Esophagus squamous epithelium (tissue), 5 donors: Measurements from ENCODE around the gene CECR2. TPM values are rescaled to one million over a fixed set of nuclear protein-coding genes. Genes with fewer than 3 reads are reported as not detected.

Experiments
- DNase-seq: peaks from one replicate; lab custom pipeline; 2025; lab: John Stamatoyannopoulos, UW
- H3K27ac ChIP-seq, 4 donors: fragments of 200-600 bp; sonication (generic); one replicate each; pipeline ENCODE4 v1.5.1; 2016 to 2019; ENCODE audit warnings: mild to moderate bottlenecking in 1 of 4
- H3K27me3 ChIP-seq, 4 donors: fragments of 200-600 bp; sonication (generic); 1 replicate in 3 of 4; 2 replicates in 1 of 4; pipeline versions ENCODE4 v1.5.1 to v1.6.0; 2017 to 2021; ENCODE audit warnings: antibody characterized with exemption in 1 of 4
- H3K36me3 ChIP-seq, 3 donors: fragments of 200-600 bp; sonication (generic); one replicate each; pipeline ENCODE4 v1.5.1; 2016 to 2019
- H3K4me1 ChIP-seq, 3 donors: fragments of 200-600 bp; sonication (generic); one replicate each; pipeline ENCODE4 v1.5.1; 2017 to 2019
- H3K4me3 ChIP-seq, 4 donors: fragments of 200-600 bp; sonication (generic); 1 replicate in 3 of 4; 2 replicates in 1 of 4; pipeline ENCODE4 v1.5.1; 2016 to 2019; ENCODE audit warnings: mild to moderate bottlenecking in 2 of 4, moderate library complexity in 1 of 4
- H3K9me3 ChIP-seq, 3 donors: fragments of 200-600 bp; sonication (generic); one replicate each; pipeline ENCODE4 v1.5.1; 2016 to 2019
- POLR2A ChIP-seq, 4 donors: fragments of 450-650 bp; IDR thresholded peaks; one replicate each; pipeline ENCODE4 v1.6.1; 2017; ENCODE audit warnings: antibody characterized with exemption in 4 of 4, mild to moderate bottlenecking in 4 of 4, moderate library complexity in 3 of 4
- WGBS, 2 donors: methylation state at CpG; one replicate each; pipeline ENCODE4 v1.1.5; 2018; 5-methylcytosine and 5-hydroxymethylcytosine counted together
- intact Hi-C: fragments of 100-400 bp; cut with DNase I; formaldehyde crosslinking; loops from one replicate; pipeline ENCODE4 v1.15.0; 2022
- total RNA-seq, 4 donors: library from RNA; depleted of rRNA; stranded (reverse); fragments of >200 nt; gene quantifications; one replicate each; pipeline ENCODE4 v1.1.0, GENCODE V29; 2016
- TF ChIP-seq, protein P1 (sequence below), 6 experiments: fragments of 450-650 bp in 4 of 6; fragments of 200-600 bp in 2 of 6; sonication (generic) in 2 of 6; IDR thresholded peaks; one replicate each; pipeline ENCODE4 v1.5.1; 2016 to 2019; ENCODE audit warnings: antibody characterized with exemption in 6 of 6, mild to moderate bottlenecking in 4 of 6, moderate library complexity in 4 of 6
- donor health status: DM: yes; HTN: yes; CAD: no.

The CECR2 gene
- total RNA-seq, 4 donors from 2014 or later = 0.13 to 0.57 (median 0.26) TPM

DNA sequence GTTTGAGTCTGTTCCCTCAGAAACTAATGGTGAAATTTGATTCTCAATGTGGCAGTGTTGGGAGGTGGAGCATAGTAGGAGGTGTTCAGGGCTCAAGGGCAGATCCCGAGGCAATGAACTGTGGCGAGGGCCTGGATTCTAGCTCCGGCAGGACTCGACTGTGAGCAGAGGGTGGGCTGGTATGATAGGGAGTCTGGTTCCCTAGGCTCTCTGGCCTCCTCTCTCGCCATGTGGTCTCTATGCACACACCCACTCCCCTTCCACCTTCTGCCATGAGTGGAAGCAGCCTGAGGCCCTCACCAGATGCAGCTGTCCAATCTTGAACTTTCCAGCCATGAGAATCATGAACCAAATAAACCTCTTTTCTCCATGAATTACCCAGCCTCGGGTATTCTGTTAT lies 227.0 kb downstream of the CECR2 start:
- no peaks in the 10 kb centered on the region for H3K9me3 ChIP-seq
- DNase-seq = no peak
- H3K27ac ChIP-seq = no peak overlapping the region
- H3K4me1 ChIP-seq = peaks cover 0 to 8% (median 0%) of the 10 kb centered on the region in 3 donors
- H3K27me3 ChIP-seq = no peaks in the 10 kb centered on the region
- intact Hi-C loops = no loop called here
- TF ChIP-seq, protein P1, sequence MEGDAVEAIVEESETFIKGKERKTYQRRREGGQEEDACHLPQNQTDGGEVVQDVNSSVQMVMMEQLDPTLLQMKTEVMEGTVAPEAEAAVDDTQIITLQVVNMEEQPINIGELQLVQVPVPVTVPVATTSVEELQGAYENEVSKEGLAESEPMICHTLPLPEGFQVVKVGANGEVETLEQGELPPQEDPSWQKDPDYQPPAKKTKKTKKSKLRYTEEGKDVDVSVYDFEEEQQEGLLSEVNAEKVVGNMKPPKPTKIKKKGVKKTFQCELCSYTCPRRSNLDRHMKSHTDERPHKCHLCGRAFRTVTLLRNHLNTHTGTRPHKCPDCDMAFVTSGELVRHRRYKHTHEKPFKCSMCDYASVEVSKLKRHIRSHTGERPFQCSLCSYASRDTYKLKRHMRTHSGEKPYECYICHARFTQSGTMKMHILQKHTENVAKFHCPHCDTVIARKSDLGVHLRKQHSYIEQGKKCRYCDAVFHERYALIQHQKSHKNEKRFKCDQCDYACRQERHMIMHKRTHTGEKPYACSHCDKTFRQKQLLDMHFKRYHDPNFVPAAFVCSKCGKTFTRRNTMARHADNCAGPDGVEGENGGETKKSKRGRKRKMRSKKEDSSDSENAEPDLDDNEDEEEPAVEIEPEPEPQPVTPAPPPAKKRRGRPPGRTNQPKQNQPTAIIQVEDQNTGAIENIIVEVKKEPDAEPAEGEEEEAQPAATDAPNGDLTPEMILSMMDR (IDR thresholded peaks at IDR 0.05) = no peak
- TF ChIP-seq POLR2A (IDR thresholded peaks at IDR 0.05) = no peak
- 96 to 97% methylated on average over 6 of the region's 6 CpGs for WGBS, 2 donors
- no peak overlapping the region for H3K4me3 ChIP-seq
- H3K36me3 ChIP-seq = peaks cover 28 to 100% (median 55%) of the 10 kb centered on the region in 3 donors

DNA sequence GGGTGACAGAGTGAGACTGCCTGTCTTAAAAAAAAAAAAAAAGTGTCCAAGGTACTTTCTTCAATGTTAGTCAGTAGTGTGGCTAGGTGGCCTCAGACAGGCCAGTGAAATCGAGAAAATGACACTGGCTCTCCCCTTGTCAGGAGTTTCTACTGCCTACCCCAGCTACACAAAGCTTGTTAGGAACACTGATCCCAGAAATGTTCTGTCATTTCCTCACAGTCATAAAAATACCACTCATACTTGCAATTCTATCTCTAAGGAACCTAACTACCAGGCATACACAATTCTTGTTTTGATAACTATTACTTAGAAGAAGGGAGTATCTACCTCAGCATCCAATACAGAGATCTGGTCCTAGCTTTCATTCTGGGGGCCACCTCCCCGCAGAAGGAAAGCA lies 228.0 kb downstream of the CECR2 start:
- no peak for DNase-seq
- 92 to 100% methylated on average over 2 of the region's 2 CpGs for WGBS, 2 donors
- Histone ChIP-seq H3K4me1 (peaks cover 0 to 8% (median 0%) of the 10 kb centered on the region in 3 donors), H3K27me3 (no peaks in the 10 kb centered on the region), H3K9me3 (no peaks in the 10 kb centered on the region), H3K4me3 (no peak overlapping the region), H3K36me3 (peaks cover 24 to 95% (median 45%) of the 10 kb centered on the region in 3 donors), H3K27ac (no peak overlapping the region)
- TF ChIP-seq, protein P1 (IDR thresholded peaks at IDR 0.05) = no peak
- TF ChIP-seq POLR2A (IDR thresholded peaks at IDR 0.05) = no peak
- intact Hi-C loops = no loop called here

DNA sequence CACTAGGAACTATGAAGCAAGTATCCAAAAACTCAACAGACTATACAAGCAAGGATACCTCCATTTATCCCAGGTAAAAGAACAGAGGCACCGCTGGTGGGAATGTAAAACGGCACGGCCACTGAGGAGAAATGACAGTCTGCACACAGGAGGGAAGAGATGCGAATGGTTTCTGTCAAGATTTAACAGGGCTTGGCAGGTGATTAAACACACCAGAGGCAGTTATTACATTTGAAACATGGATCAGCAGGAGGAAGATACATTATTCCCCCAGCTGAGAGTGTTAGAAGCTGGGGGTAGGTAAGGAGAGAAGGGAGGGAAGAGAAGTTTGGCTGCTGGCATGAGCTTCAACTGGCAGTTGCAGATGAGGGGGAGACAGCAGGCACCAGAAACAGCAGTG lies 229.1 kb downstream of the CECR2 start:
- H3K27me3 ChIP-seq = no peaks in the 10 kb centered on the region
- no peak overlapping the region for H3K4me3 ChIP-seq
- DNase-seq = no peak
- TF ChIP-seq, protein P1 (IDR thresholded peaks at IDR 0.05) = no peak
- no peak for TF ChIP-seq POLR2A (IDR thresholded peaks at IDR 0.05)
- WGBS, 2 donors = 97 to 100% methylated on average over 4 of the region's 4 CpGs
- no peak overlapping the region for H3K27ac ChIP-seq
- peaks cover 24 to 94% (median 35%) of the 10 kb centered on the region in 3 donors for H3K36me3 ChIP-seq
- H3K9me3 ChIP-seq = no peaks in the 10 kb centered on the region
- H3K4me1 ChIP-seq = peaks cover 0 to 8% (median 0%) of the 10 kb centered on the region in 3 donors
- intact Hi-C loops = no loop called here

DNA sequence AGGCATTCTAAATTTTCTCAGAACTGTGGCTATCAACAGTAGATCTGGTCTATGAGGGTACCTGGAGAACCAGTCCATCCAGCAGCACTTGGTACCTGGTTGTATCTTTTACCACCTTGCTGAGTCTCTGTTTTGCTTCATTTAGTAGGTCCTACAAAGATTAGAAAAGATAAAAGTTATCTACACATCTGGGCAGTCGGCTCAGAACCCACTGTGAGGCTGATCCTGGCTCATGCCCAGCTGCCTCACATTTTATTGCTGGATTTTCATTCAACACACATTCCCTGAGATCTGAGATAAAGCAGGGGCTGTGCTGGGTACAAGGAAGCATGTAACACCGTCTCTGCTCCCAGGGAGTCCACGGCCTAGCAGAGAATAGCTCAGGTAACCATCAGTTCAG lies 231.8 kb downstream of the CECR2 start:
- no peaks in the 10 kb centered on the region for H3K9me3 ChIP-seq
- whole genome bisulfite sequencing, 2 donors = 85 to 96% methylated on average over 3 of the region's 3 CpGs
- no peak for TF ChIP-seq POLR2A (IDR thresholded peaks at IDR 0.05)
- TF ChIP-seq, protein P1 (IDR thresholded peaks at IDR 0.05) = no peak
- DNase-seq = no peak
- peaks cover 19 to 93% (median 25%) of the 10 kb centered on the region in 3 donors for H3K36me3 ChIP-seq
- H3K27ac ChIP-seq = no peak overlapping the region
- H3K27me3 ChIP-seq = no peaks in the 10 kb centered on the region
- no peaks in the 10 kb centered on the region for H3K4me1 ChIP-seq
- H3K4me3 ChIP-seq = no peak overlapping the region
- intact Hi-C loops = no loop called here

DNA sequence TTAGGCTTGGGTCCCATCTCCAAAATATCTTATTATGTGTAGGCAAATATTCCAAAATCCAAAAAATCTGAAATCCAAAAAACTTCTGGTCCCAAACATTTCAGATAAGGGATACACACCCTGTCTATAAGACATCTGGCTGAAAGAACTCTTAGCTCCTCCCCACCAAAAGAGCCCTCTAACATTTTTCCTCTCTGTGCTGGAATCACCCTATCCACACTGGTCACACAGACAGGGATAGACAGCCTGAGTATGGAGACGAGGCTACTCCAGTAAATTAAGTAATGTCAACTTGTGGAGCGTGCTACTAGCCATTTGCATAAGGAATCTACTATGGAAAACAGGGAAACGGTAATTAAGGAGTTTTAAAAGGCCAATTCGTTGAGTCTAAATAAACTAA lies 234.4 kb downstream of the CECR2 start:
- Histone ChIP-seq H3K36me3 (peaks cover 2 to 93% (median 19%) of the 10 kb centered on the region in 3 donors), H3K9me3 (no peaks in the 10 kb centered on the region), H3K27ac (no peak overlapping the region), H3K27me3 (no peaks in the 10 kb centered on the region), H3K4me3 (no peak overlapping the region), H3K4me1 (peaks cover 0 to 6% (median 0%) of the 10 kb centered on the region in 3 donors)
- TF ChIP-seq, protein P1 (IDR thresholded peaks at IDR 0.05) = no peak
- no peak for TF ChIP-seq POLR2A (IDR thresholded peaks at IDR 0.05)
- DNase-seq = no peak
- intact Hi-C loops = no loop called here
- 81 to 86% methylated on average over 4 of the region's 4 CpGs for WGBS, 2 donors
